Osteocyte (in vitro differentiated cells): ENCODE data around the gene DSTYK. TPM values are rescaled to one million over a fixed set of nuclear protein-coding genes. Genes with fewer than 3 reads are reported as not detected.

Experiments
- DNase-seq: peaks from one replicate; pipeline ENCODE4 v3.0.0; 2021; ENCODE audit warnings: mixed read lengths; ENCODE audit not compliant: unreplicated experiment; ENCODE audit errors: extremely low spot score
- H3K27ac Mint-ChIP-seq: one replicate; pipeline ENCODE4 v1.8.0; 2021; ENCODE audit warnings: mild to moderate bottlenecking, mixed read lengths; ENCODE audit not compliant: unreplicated experiment
- H3K27me3 Mint-ChIP-seq: one replicate; pipeline ENCODE4 v1.8.0; 2021; ENCODE audit warnings: mixed read lengths; ENCODE audit not compliant: unreplicated experiment
- H3K36me3 Mint-ChIP-seq: one replicate; pipeline ENCODE4 v1.8.0; 2021; ENCODE audit warnings: mixed read lengths; ENCODE audit not compliant: unreplicated experiment
- H3K4me1 Mint-ChIP-seq: one replicate; pipeline ENCODE4 v1.8.0; 2021; ENCODE audit warnings: mixed read lengths; ENCODE audit not compliant: unreplicated experiment
- H3K4me3 Mint-ChIP-seq: one replicate; pipeline ENCODE4 v1.8.0; 2021; ENCODE audit warnings: mild to moderate bottlenecking, moderate library complexity, mixed read lengths; ENCODE audit not compliant: unreplicated experiment
- H3K9me3 Mint-ChIP-seq: one replicate; pipeline ENCODE4 v1.8.0; 2021; ENCODE audit warnings: mixed read lengths; ENCODE audit not compliant: unreplicated experiment
- total RNA-seq: library from RNA; stranded (reverse); gene quantifications from 2 replicates; pipeline ENCODE4 v1.2.1, GENCODE V29; 2021
- TF ChIP-seq, protein P1 (sequence below): fragments of 200-600 bp; sonication (generic); IDR thresholded peaks from 2 replicates; pipeline ENCODE4 v1.5.0; 2021; ENCODE audit warnings: antibody characterized with exemption, mild to moderate bottlenecking, moderate library complexity

DSTYK gene
- total RNA-seq, 1 donor from 2014 or later, result 15.3 TPM

DNA sequence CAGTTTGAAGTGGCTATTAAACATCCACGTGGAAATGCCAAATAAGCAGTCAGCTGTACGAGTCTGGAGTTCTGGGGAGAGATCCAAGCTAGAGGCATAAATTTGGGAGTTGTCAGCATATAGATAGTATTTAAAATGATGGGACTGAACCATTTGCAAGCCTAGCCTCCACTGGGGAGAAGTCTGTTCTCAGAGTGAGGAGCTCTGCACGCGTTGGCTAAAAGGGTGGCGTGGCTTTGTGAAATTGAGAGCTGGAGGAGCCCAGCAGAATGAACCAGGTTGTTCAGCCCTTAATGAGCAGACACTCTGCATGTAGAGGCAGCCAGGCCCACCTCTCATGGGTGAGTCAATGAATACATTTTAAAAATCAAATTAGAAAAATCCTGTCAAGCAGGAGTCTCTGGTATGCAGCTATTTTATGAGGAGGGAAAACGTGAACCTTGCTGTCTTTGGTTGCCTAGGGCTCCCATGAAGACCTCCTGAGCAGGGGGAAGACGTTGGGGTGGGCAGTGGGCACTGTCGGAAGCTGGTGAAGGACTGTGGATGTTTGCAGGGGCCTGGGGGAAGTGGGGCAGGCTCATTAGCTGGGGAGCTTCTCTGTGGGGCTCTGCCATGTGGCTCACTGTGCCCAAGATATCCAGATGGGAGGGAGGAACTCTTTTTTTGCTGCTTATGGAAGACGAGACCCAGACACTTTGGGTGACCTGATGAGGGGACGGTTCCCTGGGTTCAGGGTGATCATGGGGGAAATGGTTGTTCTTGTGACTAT, 35.0 kb upstream of the DSTYK start:
- Mint-ChIP-seq H3K27ac (no peak overlapping the region), H3K4me1 (peaks cover 36% of the 10 kb centered on the region)

DNA sequence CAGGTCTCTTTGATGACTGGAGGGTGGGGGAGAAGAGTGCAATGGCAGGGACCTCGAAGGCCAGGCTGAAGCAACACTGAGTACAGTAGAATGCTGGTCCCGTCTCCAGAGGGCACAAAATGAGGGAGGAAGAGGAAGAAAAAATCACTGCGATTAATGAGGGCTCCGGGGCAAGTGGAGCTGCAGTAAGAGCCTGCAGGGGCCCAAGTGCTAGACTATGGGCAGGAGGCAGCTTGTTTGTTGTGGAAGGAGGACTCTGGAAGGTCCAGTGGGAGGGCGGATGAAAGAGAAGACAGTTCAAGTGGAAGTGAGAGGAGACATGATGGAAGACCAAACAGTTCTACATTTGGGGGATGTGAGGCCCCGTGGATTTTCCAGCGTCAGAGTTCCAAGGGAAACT, 33.6 kb upstream of the DSTYK start:
- Mint-ChIP-seq H3K9me3 (no peaks in the 10 kb centered on the region), H3K36me3 (no peaks in the 10 kb centered on the region), H3K27me3 (no peaks in the 10 kb centered on the region), H3K4me1 (peaks cover 33% of the 10 kb centered on the region), H3K4me3 (no peak overlapping the region), H3K27ac (no peak overlapping the region)
- no peak for DNase-seq
- TF ChIP-seq, protein P1, sequence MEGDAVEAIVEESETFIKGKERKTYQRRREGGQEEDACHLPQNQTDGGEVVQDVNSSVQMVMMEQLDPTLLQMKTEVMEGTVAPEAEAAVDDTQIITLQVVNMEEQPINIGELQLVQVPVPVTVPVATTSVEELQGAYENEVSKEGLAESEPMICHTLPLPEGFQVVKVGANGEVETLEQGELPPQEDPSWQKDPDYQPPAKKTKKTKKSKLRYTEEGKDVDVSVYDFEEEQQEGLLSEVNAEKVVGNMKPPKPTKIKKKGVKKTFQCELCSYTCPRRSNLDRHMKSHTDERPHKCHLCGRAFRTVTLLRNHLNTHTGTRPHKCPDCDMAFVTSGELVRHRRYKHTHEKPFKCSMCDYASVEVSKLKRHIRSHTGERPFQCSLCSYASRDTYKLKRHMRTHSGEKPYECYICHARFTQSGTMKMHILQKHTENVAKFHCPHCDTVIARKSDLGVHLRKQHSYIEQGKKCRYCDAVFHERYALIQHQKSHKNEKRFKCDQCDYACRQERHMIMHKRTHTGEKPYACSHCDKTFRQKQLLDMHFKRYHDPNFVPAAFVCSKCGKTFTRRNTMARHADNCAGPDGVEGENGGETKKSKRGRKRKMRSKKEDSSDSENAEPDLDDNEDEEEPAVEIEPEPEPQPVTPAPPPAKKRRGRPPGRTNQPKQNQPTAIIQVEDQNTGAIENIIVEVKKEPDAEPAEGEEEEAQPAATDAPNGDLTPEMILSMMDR, result no peak

More for the DNA sequence above, 35.0 kb upstream of the DSTYK start:
- DNase-seq, result no peak
- TF ChIP-seq, protein P1, result no peak
- Mint-ChIP-seq H3K36me3 (no peaks in the 10 kb centered on the region), H3K9me3 (no peaks in the 10 kb centered on the region), H3K4me3 (no peak overlapping the region), H3K27me3 (no peaks in the 10 kb centered on the region)

DNA sequence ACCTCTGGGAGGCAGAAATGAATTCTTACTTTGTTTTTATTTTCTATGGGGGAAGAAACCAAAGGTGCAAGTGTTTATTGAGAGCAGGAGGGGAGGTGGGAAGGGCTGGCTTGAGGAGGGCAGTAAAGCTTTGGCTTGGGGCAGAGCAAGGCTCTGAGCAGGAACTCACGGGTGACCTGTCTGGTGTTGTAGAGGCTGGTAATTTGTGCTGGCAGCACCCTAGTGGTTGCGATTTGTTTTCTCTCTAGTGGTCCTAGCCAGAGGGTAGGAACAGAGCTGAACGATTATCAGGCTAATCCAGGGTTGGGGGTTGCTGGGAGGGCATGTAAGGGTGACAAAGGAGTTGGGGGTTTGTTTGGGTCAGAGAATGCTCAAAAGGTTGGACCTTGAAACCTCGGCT, 32.9 kb upstream of the DSTYK start:
- H3K4me1 Mint-ChIP-seq, result peaks cover 27% of the 10 kb centered on the region
- H3K4me3 Mint-ChIP-seq, result no peak overlapping the region
- no peak for DNase-seq
- H3K36me3 Mint-ChIP-seq, result no peaks in the 10 kb centered on the region
- H3K9me3 Mint-ChIP-seq, result no peaks in the 10 kb centered on the region
- H3K27me3 Mint-ChIP-seq, result no peaks in the 10 kb centered on the region
- TF ChIP-seq, protein P1, result no peak
- H3K27ac Mint-ChIP-seq, result no peak overlapping the region

DNA sequence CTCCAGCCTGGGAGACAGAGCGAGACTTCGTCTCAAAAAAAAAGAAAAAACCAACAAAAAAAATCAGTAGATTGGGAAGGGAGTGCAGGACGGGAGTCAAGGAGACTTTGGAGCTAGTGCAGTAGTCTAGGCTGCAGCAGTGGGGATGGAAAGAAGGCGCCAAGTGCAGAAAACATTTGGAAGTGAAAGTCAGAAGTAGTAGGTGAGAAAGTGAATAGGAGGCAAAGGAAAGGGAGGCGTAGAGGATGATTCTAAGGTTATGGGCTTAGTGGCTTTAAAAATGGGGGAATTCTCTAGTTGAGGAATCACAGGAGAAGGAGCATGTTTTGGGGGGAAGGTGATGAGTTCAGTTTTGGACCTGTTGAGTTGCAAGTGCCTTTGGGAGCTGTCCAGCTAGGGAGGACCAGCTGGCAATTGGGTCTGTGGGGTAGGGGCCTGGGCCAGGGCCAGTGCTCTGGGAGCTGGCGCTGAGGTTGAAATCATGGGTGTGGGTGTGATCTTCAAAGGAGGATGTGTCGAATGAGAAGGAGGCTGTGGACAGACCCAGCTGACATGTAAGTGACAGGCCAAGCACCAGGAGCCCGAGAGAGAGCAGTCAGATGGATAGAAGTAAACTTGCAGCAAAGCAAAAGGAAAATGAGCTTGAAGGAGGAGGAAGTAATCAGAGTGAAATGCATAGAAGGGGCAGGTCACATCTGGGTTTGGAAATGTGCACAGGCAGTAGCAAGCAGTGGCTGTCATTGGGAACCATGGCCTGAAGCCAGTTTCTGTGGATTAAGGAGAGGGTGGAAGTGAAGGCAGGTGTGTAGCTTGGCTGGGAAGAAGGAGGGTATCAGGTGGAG, 32.1 kb upstream of the DSTYK start:
- DNase-seq, result no peak
- TF ChIP-seq, protein P1, result no peak
- Mint-ChIP-seq H3K36me3 (no peaks in the 10 kb centered on the region), H3K27ac (no peak overlapping the region), H3K4me1 (peaks cover 19% of the 10 kb centered on the region), H3K9me3 (no peaks in the 10 kb centered on the region), H3K4me3 (no peak overlapping the region), H3K27me3 (no peaks in the 10 kb centered on the region)

DNA sequence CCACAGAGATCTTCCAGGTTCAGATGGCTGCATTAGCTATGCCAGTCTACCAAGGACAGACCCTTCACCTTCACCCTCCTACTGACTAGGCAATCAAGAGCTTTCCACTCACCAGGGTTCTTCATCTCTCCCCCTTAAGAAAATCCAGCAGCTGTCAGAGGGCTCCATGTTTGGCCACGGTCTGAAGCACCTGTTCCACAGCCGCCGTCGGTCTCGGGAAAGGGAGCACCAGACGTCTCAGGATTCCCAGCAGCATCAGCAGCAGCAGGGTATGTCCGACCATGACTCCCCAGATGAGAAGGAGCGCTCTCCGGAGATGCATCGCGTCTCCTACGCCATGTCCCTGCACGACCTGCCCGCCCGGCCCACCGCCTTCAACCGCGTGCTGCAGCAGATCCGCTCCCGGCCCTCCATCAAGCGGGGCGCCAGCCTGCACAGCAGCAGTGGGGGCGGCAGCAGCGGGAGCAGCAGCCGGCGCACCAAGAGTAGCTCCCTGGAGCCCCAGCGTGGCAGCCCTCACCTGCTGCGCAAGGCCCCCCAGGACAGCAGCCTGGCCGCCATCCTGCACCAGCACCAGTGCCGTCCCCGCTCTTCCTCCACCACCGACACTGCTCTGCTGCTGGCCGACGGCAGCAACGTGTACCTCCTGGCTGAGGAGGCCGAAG, 30.0 kb upstream of the DSTYK start:
- DNase-seq, result no peak
- Mint-ChIP-seq H3K4me3 (no peak overlapping the region), H3K27ac (no peak overlapping the region), H3K4me1 (no peaks in the 10 kb centered on the region), H3K36me3 (no peaks in the 10 kb centered on the region), H3K27me3 (no peaks in the 10 kb centered on the region), H3K9me3 (no peaks in the 10 kb centered on the region)
- TF ChIP-seq, protein P1, result no peak
